Measurements from ENCODE around the gene MAPK4.

The MAPK4 gene

DNA sequence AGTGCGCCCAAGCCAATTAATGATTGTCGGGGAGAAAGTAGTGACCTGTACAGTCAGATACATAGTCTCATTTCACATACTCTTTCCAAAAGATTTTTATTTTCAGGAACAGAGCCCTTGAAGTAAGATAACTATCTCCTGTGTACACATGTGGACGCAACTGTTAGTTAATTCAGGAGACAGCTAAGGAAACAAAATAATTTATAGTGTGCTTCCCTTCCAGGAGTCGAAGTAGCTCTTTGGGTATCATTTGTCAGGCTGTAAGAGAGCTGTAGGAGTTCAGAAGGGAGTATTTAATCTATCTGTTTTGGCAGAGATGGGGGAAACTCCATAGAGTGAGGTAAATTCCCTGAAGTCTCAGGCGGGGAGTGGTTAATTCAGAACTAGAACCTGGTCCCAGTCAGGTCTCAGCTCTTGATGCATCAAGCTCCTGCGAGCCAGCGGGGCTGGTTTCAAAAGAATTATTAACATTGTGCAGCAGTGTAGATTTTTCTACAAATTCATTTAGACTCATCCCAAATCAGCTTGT is 63.0 kb downstream of the MAPK4 start:
- DNase-seq (ENCODE audit: low read depth in 1 of 2, low spot score in 1 of 2): no peak

- no peak for DNase-seq (ENCODE audit: low read depth in 1 of 2, low spot score in 1 of 2)
These were observed 63.9 kb downstream of the MAPK4 start for GRCh38 chr18:50623694-50624352.

GRCh38 chr18:50624981-50625380 is 65.1 kb downstream of the MAPK4 start:
- no peak for DNase-seq (ENCODE audit: low read depth in 1 of 2, low spot score in 1 of 2)

GRCh38 chr18:50626317-50626716 is 66.4 kb downstream of the MAPK4 start:
- no peak for DNase-seq (ENCODE audit: low read depth in 1 of 2, low spot score in 1 of 2)

- no peak for DNase-seq (ENCODE audit: low read depth in 1 of 2, low spot score in 1 of 2)
These were observed 68.0 kb downstream of the MAPK4 start for GRCh38 chr18:50627594-50628532.

- DNase-seq (ENCODE audit: low read depth in 1 of 2, low spot score in 1 of 2): no peak
These were observed 68.6 kb downstream of the MAPK4 start for GRCh38 chr18:50628533-50628905.

DNA sequence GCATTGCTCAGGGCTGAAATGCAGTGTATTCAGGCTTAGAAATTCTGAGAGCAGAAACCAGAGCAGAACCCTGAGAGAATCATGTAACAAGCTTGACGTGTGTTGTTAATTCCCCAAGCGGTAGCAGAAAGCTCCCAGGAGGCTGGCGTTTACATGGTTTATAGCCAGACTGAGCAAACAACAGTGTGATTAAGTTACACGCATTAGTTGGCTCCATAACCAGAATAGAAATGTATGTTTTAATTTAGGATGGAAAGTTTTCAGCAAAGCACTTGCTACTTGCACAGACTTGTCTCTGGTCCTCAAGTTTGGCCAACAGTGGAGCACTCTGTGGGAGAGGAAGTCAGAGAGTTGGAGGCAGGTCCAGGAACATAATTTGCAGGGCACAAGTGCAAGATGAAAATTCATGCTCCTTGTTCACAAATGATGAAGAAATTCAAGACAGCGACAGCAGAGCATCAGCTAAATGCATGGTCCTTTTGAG is 69.3 kb downstream of the MAPK4 start:
- no peak for DNase-seq (ENCODE audit: low read depth in 1 of 2, low spot score in 1 of 2)

DNA sequence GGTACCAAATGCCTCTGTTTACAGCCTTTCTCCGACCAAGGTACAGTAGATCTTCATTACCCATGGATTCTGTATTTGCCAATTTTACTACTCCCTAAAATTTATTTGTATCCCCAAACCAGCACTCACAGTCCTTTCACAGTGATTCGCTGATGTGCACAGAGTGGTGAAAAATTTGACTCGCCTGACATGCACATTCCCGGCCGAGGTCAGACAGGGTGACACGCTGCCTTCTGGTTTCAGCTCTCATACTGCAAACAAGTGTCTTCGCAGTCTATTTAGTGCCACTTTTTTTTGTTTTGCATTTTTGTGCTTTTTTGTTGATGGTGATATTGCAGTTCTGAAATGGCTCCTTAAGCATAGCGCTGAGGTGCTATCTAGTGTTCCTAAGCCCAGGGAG is 71.0 kb downstream of the MAPK4 start:
- DNase-seq (ENCODE audit: low read depth in 1 of 2, low spot score in 1 of 2): no peak

DNA sequence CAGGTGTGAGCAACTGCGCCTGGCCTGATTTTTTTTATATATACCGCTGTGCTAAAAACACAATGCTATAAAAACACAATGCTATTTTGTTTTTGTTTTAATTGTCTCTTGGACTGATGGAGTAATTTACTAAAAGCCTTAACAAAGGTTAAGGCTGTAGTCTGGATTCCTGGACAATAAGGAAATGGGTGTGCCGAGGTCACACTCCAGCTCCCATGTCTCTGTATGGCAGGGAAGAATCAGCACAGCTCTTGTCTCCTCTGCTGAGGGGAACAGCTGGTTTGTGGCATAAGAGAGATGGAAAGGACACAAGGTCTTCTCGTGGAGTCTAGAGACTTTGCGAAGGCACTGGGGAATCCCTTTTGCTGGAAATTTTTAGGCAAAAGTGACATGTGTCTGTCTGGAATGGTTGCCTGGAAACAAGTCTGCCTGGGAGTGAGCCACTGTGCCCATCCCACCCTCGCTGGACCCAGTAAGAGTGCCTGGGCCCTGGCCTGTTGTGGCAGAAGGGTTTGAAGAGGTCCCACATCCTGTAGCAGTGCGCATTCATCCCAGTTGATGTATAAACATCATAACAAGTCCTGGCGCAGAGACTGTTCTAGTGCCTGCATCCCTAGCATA is 73.1 kb downstream of the MAPK4 start:
- DNase-seq (ENCODE audit: low read depth in 1 of 2, low spot score in 1 of 2): no peak

DNA sequence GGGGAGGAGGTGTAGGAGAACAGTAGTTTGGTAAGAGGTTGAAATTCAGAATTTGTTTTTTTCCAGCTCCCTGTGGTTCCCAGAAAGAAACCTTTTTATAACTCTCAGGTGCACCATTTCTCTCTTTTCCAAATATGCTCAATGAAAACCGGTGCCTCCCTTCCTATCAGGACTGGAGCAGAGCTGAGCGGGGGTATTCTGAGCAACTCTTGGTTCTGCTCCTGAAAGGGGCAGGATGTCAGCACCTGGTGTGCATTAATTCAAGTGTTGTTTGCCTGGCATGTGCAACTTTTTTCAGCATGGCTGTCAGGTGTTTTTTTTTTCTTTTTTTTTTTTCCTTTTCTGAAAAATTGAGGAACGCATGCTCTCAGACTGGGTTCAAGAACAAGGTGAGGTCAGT is 74.1 kb downstream of the MAPK4 start:
- no peak for DNase-seq (ENCODE audit: low read depth in 1 of 2, low spot score in 1 of 2)

DNA sequence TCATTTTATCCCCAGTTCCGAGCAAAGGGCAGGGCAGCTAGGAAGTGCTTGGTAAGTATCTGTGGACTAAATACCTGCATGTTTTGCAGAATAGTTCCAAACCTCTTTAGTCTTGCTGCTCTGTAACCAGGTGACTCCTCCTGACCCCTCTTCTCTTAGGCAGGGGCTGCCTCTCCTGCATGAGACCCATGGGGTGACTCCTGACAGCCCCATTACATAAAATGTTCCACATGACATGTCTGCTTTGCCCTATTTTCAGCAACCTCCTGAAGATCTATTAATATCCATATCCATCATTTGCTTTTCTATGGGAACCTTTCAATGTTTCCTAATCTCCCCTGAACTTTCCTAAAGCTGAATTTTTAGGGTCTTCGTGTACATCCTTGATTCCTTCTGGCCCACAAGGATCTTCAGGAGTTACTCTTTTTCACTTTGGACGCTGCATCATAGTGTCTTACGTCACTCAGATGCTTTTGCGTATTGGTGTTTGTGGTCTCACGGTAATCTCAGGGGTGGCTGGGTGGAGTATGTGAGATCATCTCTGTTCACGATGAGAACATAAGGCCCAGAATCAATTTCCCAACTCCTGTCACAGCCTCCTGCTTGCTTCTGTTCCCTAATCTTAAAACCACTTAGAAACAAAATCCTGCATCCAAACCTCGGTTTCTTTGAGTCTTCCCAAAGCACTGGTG is 76.6 kb downstream of the MAPK4 start:
- no peak for DNase-seq (ENCODE audit: low read depth in 1 of 2, low spot score in 1 of 2)

- no peak for DNase-seq (ENCODE audit: low read depth in 1 of 2, low spot score in 1 of 2)
These were observed 78.4 kb downstream of the MAPK4 start for GRCh38 chr18:50638016-50638883.

DNA sequence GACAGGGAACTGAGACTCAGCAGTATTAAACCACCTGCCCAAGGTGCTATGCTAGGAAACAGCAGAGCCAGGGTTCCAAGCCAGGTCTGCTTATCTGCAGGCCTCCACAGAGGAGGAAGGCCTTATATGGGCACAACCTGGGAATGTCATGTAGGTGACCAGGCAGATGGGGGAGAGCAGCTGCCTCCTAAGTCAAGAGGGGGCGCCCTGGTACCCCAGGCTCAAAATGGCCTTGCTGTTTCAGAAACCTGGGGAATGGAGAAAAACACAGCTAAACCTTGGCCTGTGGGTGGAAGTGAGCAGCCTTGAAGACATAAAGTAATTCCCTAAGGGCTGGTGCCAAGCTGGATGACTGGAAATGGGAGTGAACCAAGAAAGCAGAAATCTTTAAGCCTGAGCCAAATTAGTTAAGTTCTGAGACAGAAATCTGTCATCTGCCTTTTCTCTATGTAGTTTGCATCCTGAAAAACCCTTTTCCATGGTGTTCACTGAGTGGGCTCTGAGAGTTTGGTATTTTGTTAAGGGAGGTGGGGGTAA is 79.1 kb downstream of the MAPK4 start:
- no peak for DNase-seq (ENCODE audit: low read depth in 1 of 2, low spot score in 1 of 2)

GRCh38 chr18:50639711-50640110 is 79.8 kb downstream of the MAPK4 start:
- no peak for DNase-seq (ENCODE audit: low read depth in 1 of 2, low spot score in 1 of 2)

- no peak for DNase-seq (ENCODE audit: low read depth in 1 of 2, low spot score in 1 of 2)
These were observed 82.6 kb downstream of the MAPK4 start for GRCh38 chr18:50642439-50642838.

GRCh38 chr18:50644146-50644545 is 84.3 kb downstream of the MAPK4 start:
- no peak for DNase-seq (ENCODE audit: low read depth in 1 of 2, low spot score in 1 of 2)

GRCh38 chr18:50644807-50645206 is 84.9 kb downstream of the MAPK4 start:
- no peak for DNase-seq (ENCODE audit: low read depth in 1 of 2, low spot score in 1 of 2)

- no peak for DNase-seq (ENCODE audit: low read depth in 1 of 2, low spot score in 1 of 2)
These were observed 87.3 kb downstream of the MAPK4 start for GRCh38 chr18:50647237-50647636.

DNA sequence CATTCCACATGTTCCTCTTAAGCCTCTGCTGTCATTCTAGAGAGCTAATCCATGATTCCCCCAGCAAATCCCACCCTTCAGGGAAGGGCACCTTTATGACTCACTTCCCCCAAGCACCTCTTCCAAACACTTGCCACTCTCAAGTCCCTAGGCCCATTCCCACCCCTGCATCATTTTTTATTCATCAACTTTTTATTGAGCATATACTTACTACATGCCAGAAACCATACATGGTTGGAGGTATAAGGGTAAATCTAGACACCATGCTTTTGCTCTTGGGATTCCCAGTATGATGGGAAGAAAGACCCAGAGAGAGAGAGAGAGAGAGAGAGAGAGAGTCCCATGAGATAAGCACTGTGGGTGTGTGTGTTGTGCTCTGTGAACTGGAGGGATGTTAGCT is 87.9 kb downstream of the MAPK4 start:
- no peak for DNase-seq (ENCODE audit: low read depth in 1 of 2, low spot score in 1 of 2)

DNA sequence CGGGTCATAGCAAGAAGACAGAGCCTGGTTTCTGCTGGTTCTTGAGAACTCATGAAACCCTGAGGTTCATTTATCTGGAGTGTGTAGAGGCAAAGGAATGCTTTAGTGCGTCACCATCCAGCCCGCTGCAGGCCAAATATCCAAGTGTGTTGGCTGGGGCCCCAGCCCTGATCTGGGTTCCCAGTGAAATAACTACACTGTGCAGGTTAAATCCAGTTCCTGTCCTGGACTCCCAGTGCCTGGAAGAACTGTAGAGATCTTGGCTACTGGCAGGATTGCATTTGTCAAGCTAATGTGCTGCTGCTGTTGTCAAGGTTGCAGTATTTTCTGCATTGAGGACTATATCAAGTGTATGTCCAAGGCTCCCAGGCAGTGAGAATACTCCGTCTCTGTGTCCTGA is 89.9 kb downstream of the MAPK4 start:
- DNase-seq (ENCODE audit: low read depth in 1 of 2, low spot score in 1 of 2): no peak

All from activated CD4-positive, alpha-beta T cell treated with anti-CD3 and anti-CD28 coated beads, Interleukin-2, amount 50 U/mL, for 24 hours (primary cell).